HG03045 (cell line): Measurements from ENCODE around the gene GSC.
"Not testable (repeated sequence)": the region's sequence is repeated elsewhere in the genome, so short reads cannot be mapped to it uniquely, and the experiment has no call there.

Source experiments
- ATAC-seq: cut with Tn5 transposase; IDR thresholded peaks from one replicate; pipeline ENCODE4 v1.9.1; 2021; ENCODE audit warnings: mild to moderate bottlenecking, moderate library complexity; ENCODE audit not compliant: unreplicated experiment

Gene GSC

GRCh38 chr14:94747739-94748138, 22.2 kb downstream of the GSC start:
- no peak for ATAC-seq

- not testable (repeated sequence) for ATAC-seq
These were observed 22.8 kb downstream of the GSC start for GRCh38 chr14:94747153-94747552.

- no peak for ATAC-seq
These were observed 23.8 kb downstream of the GSC start for GRCh38 chr14:94746131-94746530.

- no peak for ATAC-seq
These were observed 31.2 kb downstream of the GSC start for GRCh38 chr14:94738751-94739150.

- ATAC-seq: no peak
These were observed 31.8 kb downstream of the GSC start for GRCh38 chr14:94738097-94738496.

- no peak for ATAC-seq
These were observed 41.0 kb downstream of the GSC start for GRCh38 chr14:94728950-94729349.

- not testable (repeated sequence) for ATAC-seq
These were observed 41.5 kb downstream of the GSC start for GRCh38 chr14:94728440-94728839.

DNA sequence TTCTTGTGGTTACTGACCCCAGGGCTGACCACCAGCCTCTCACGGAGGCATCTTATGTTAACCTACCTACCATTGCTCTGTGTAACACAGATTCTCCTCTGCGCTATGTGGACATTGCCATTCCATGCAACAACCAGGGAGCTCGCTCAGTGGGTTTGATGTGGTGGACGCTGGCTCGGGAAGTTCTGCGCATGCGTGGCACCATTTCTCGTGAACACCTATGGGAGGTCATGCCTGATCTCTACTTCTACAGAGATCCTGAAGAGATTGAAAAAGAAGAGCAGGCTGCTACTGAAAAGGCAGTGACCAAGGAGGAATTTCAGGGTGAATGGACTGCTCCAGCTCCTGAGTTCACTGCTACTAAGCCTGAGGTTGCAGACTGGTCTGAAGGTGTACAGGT, 43.3 kb downstream of the GSC start:
- ATAC-seq: not testable (repeated sequence)

- ATAC-seq: no peak
These were observed 44.9 kb downstream of the GSC start for GRCh38 chr14:94724993-94725392.

- ATAC-seq: no peak
These were observed 47.5 kb downstream of the GSC start for GRCh38 chr14:94722397-94722796.
